MM.1S (cell line): Measurements from ENCODE around the gene PODNL1.

Experiments used
- DNase-seq: peaks from one replicate; pipeline ENCODE4 v3.0.0-alpha.2; 2015
- H2AFZ ChIP-seq: fragments of 300-600 bp; sonication (generic); 2 replicates; pipeline ENCODE4 v1.6.0; 2016; ENCODE audit warnings: antibody characterized with exemption, low read length
- H3F3A ChIP-seq: fragments of 300-600 bp; sonication (generic); 2 replicates; pipeline ENCODE4 v1.6.1; 2016; ENCODE audit warnings: mild to moderate bottlenecking, antibody characterized with exemption, low read length, moderate library complexity, mixed read lengths; ENCODE audit not compliant: insufficient read depth
- H3K27ac ChIP-seq: fragments of 300-600 bp; sonication (generic); 2 replicates; pipeline ENCODE4 v1.5.1; 2016; ENCODE audit warnings: mild to moderate bottlenecking, low read length
- H3K27me3 ChIP-seq: fragments of 300-600 bp; sonication (generic); replicated peaks from 2 replicates; pipeline ENCODE4 v1.6.0; 2016; ENCODE audit warnings: low read length; ENCODE audit not compliant: insufficient read depth
- H3K36me3 ChIP-seq: fragments of 300-600 bp; sonication (generic); replicated peaks from 2 replicates; pipeline ENCODE4 v1.6.1; 2016; ENCODE audit warnings: mild to moderate bottlenecking, low read length, mixed read lengths; ENCODE audit not compliant: insufficient read depth
- H3K4me1 ChIP-seq: fragments of 300-600 bp; sonication (generic); 2 replicates; pipeline ENCODE4 v1.6.1; 2016; ENCODE audit warnings: low read length, mixed read lengths
- H3K4me2 ChIP-seq: fragments of 300-600 bp; sonication (generic); 2 replicates; pipeline ENCODE4 v1.6.0; 2016; ENCODE audit warnings: low read depth, low read length
- H3K4me3 ChIP-seq: fragments of 300-600 bp; sonication (generic); 2 replicates; pipeline ENCODE4 v1.5.1; 2016; ENCODE audit warnings: low read length, mixed read lengths
- H3K79me2 ChIP-seq: fragments of 300-600 bp; sonication (generic); 2 replicates; pipeline ENCODE4 v1.6.1; 2016; ENCODE audit warnings: mixed run types, low read length, mixed read lengths
- H3K9ac ChIP-seq: fragments of 300-600 bp; sonication (generic); 2 replicates; pipeline ENCODE4 v1.6.1; 2016; ENCODE audit warnings: low read length, mixed read lengths
- H3K9me2 ChIP-seq: fragments of 300-600 bp; sonication (generic); replicated peaks from 2 replicates; pipeline ENCODE4 v1.6.1; 2016; ENCODE audit warnings: mild to moderate bottlenecking, low read length, mixed read lengths; ENCODE audit not compliant: insufficient read depth
- H3K9me3 ChIP-seq: fragments of 300-600 bp; sonication (generic); replicated peaks from 2 replicates; pipeline ENCODE4 v1.6.1; 2016; ENCODE audit warnings: mild to moderate bottlenecking, low read length, mixed read lengths; ENCODE audit not compliant: insufficient read depth
- H4K20me1 ChIP-seq: fragments of 300-600 bp; sonication (generic); 2 replicates; pipeline ENCODE4 v1.6.1; 2016; ENCODE audit warnings: mild to moderate bottlenecking, low read length, moderate library complexity, mixed read lengths; ENCODE audit not compliant: insufficient read depth
- CTCF ChIP-seq: fragments of 300-600 bp; sonication (generic); IDR thresholded peaks from 2 replicates; pipeline ENCODE4 v1.5.1; 2016; ENCODE audit warnings: antibody characterized with exemption, low read length, mixed read lengths
- EZH2 ChIP-seq: fragments of 300-600 bp; sonication (generic); optimal IDR thresholded peaks from 2 replicates; pipeline ENCODE3; 2017; ENCODE audit warnings: low read depth, mild to moderate bottlenecking, antibody characterized with exemption, low read length, mixed read lengths
- EZH2phosphoT487 ChIP-seq: fragments of 300-600 bp; sonication (generic); IDR thresholded peaks from 2 replicates; pipeline ENCODE4 v1.6.1; 2018; ENCODE audit warnings: antibody characterized with exemption, low read length

PODNL1 gene

GRCh38 chr19:13964776-13965175 lies 26.6 kb upstream of the PODNL1 start:
- Histone ChIP-seq H3K9me3 (no peaks in the 10 kb centered on the region), H3K36me3 (no peaks in the 10 kb centered on the region), H3K9ac (no peak overlapping the region), H3K27ac (no peak overlapping the region), H3K4me3 (no peak overlapping the region), H4K20me1 (no peaks in the 10 kb centered on the region), H2AFZ (no peak overlapping the region), H3K4me1 (no peaks in the 10 kb centered on the region), H3F3A (no peaks in the 10 kb centered on the region), H3K9me2 (no peaks in the 10 kb centered on the region), H3K79me2 (no peaks in the 10 kb centered on the region), H3K27me3 (no peaks in the 10 kb centered on the region), H3K4me2 (no peak overlapping the region)
- TF ChIP-seq EZH2phosphoT487 = no peak
- TF ChIP-seq EZH2 = no peak
- no peak for TF ChIP-seq CTCF
- DNase-seq = no peak

GRCh38 chr19:13963603-13964105 lies 25.4 kb upstream of the PODNL1 start:
- no peak for TF ChIP-seq EZH2
- no peak for TF ChIP-seq CTCF
- TF ChIP-seq EZH2phosphoT487 = no peak
- Histone ChIP-seq H3K9ac (no peak overlapping the region), H3K27ac (no peak overlapping the region), H4K20me1 (no peaks in the 10 kb centered on the region), H2AFZ (no peak overlapping the region), H3K9me2 (no peaks in the 10 kb centered on the region), H3K4me3 (no peak overlapping the region), H3F3A (no peaks in the 10 kb centered on the region), H3K79me2 (no peaks in the 10 kb centered on the region), H3K4me2 (no peak overlapping the region), H3K9me3 (no peaks in the 10 kb centered on the region), H3K27me3 (no peaks in the 10 kb centered on the region), H3K4me1 (no peaks in the 10 kb centered on the region), H3K36me3 (no peaks in the 10 kb centered on the region)
- no peak for DNase-seq

GRCh38 chr19:13962699-13963602 lies 24.7 kb upstream of the PODNL1 start:
- no peaks in the 10 kb centered on the region for H4K20me1 ChIP-seq
- H3K27ac ChIP-seq = no peak overlapping the region
- no peaks in the 10 kb centered on the region for H3K36me3 ChIP-seq
- H3K9me3 ChIP-seq = no peaks in the 10 kb centered on the region
- H3F3A ChIP-seq = no peaks in the 10 kb centered on the region
- H2AFZ ChIP-seq = no peak overlapping the region
- DNase-seq = no peak
- H3K4me3 ChIP-seq = no peak overlapping the region
- H3K9ac ChIP-seq = no peak overlapping the region
- no peak for TF ChIP-seq EZH2
- no peak for TF ChIP-seq CTCF
- no peak for TF ChIP-seq EZH2phosphoT487
- H3K4me2 ChIP-seq = no peak overlapping the region
- H3K9me2 ChIP-seq = no peaks in the 10 kb centered on the region
- no peaks in the 10 kb centered on the region for H3K4me1 ChIP-seq
- no peaks in the 10 kb centered on the region for H3K27me3 ChIP-seq
- no peaks in the 10 kb centered on the region for H3K79me2 ChIP-seq
